B cell (primary cell): Measurements from ENCODE around the gene FBXL20. TPM values are rescaled to one million over a fixed set of nuclear protein-coding genes. Genes with fewer than 3 reads are reported as not detected.
"Not testable (repeated sequence)": the region's sequence is repeated elsewhere in the genome, so short reads cannot be mapped to it uniquely, and the experiment has no call there.

Source experiments
- ATAC-seq: fragments of 200-7000 bp; cut with Tn5 transposase; one replicate; pipeline ENCODE4 v1.10.0; 2021; ENCODE audit warnings: low read depth, mild to moderate bottlenecking, moderate number of reproducible peaks, moderate library complexity
- CTCF ChIA-PET: fragments of 350-600 bp; sonication (Branson Sonifier 250); formaldehyde crosslinking; loops from one replicate; lab custom pipeline; 2021; ENCODE audit warnings: antibody characterized with exemption, inconsistent platforms; lab: Charles Lee
- POLR2A ChIA-PET: fragments of 350-600 bp; sonication (Branson Sonifier 250); formaldehyde crosslinking; loops from one replicate; lab custom pipeline; 2021; ENCODE audit warnings: antibody characterized with exemption; lab: Charles Lee
- DNase-seq: peaks from one replicate; pipeline ENCODE4 v3.0.0; 2013
- H2AFZ ChIP-seq: 2 replicates; pipeline ENCODE4 v1.6.1; 2012; ENCODE audit warnings: mild to moderate bottlenecking, low read depth, low read length; ENCODE audit not compliant: insufficient read depth, poor library complexity, severe bottlenecking
- H3K27ac ChIP-seq, 2 donors: 1 replicate in 1 of 2; 2 replicates in 1 of 2; pipeline ENCODE4 v1.5.1; 2012 to 2013; ENCODE audit warnings: low read length in 2 of 2, mild to moderate bottlenecking in 2 of 2, moderate library complexity in 1 of 2
- H3K27me3 ChIP-seq, 4 experiments: fragments of 200-600 bp in 1 of 4; sonication (generic) in 1 of 4; replicated peaks in 1 of 4; 1 replicate in 2 of 4; 2 replicates in 2 of 4; pipeline versions ENCODE4 v1.6.1 to v1.7.0; 2013 to 2016; ENCODE audit warnings: low read length in 3 of 4, mild to moderate bottlenecking in 2 of 4, mixed read lengths in 1 of 4, moderate library complexity in 1 of 4; ENCODE audit not compliant: insufficient read depth in 4 of 4, control insufficient read depth in 3 of 4; ENCODE audit errors: control extremely low read depth in 1 of 4
- H3K36me3 ChIP-seq, 2 experiments: replicated peaks in 1 of 2; 1 replicate in 1 of 2; 2 replicates in 1 of 2; pipeline versions ENCODE4 v1.6.1 to v1.7.1; 2013; ENCODE audit warnings: low read length in 1 of 2; ENCODE audit not compliant: insufficient read depth in 2 of 2, control insufficient read depth in 1 of 2; ENCODE audit errors: control extremely low read depth in 1 of 2, extremely low read depth in 1 of 2
- H3K4me1 ChIP-seq, 2 donors: fragments of 200-600 bp in 1 of 2; sonication (generic) in 1 of 2; 1 replicate in 1 of 2; 2 replicates in 1 of 2; pipeline versions ENCODE4 v1.5.1 to v1.6.1; 2013 to 2017; ENCODE audit warnings: low read length in 2 of 2; ENCODE audit not compliant: control insufficient read depth in 2 of 2, insufficient read depth in 2 of 2
- H3K4me2 ChIP-seq: replicated peaks from 2 replicates; pipeline ENCODE3; 2012; ENCODE audit warnings: mild to moderate bottlenecking, low read depth, low read length; ENCODE audit not compliant: poor library complexity, severe bottlenecking
- H3K4me3 ChIP-seq, 5 experiments: fragments of 200-600 bp in 1 of 5; sonication (generic) in 1 of 5; 1 replicate in 3 of 5; 2 replicates in 2 of 5; pipeline versions ENCODE4 v1.5.1 to v1.7.0; 2011 to 2016; ENCODE audit warnings: low read length in 4 of 5, mild to moderate bottlenecking in 4 of 5, low read depth in 2 of 5, control low read depth in 1 of 5, moderate library complexity in 1 of 5; ENCODE audit not compliant: insufficient read depth in 1 of 5; ENCODE audit errors: control extremely low read depth in 1 of 5, extremely low read depth in 1 of 5
- H3K79me2 ChIP-seq: fragments of 200-600 bp; sonication (generic); one replicate; pipeline ENCODE4 v1.6.0; 2016; ENCODE audit warnings: low read length; ENCODE audit not compliant: control insufficient read depth, insufficient read depth
- H3K9ac ChIP-seq: fragments of 200-600 bp; sonication (generic); 2 replicates; pipeline ENCODE4 v1.6.1; 2017; ENCODE audit warnings: mild to moderate bottlenecking, low read length, moderate library complexity
- H3K9me3 ChIP-seq, 3 donors: one replicate each; pipeline versions ENCODE4 v1.6.1 to v1.7.1; 2013; ENCODE audit warnings: low read length in 2 of 3; ENCODE audit not compliant: control insufficient read depth in 2 of 3, insufficient read depth in 1 of 3; ENCODE audit errors: control extremely low read depth in 1 of 3
- H4K20me1 ChIP-seq: 2 replicates; pipeline ENCODE4 v1.6.0; 2012; ENCODE audit warnings: mild to moderate bottlenecking, low read length; ENCODE audit not compliant: insufficient read depth, control insufficient read depth, poor library complexity, severe bottlenecking
- H3K27ac Mint-ChIP-seq: one replicate; pipeline ENCODE4 v1.8.0; 2021; ENCODE audit warnings: mixed read lengths
- H3K27me3 Mint-ChIP-seq: one replicate; pipeline ENCODE4 v1.8.0; 2021; ENCODE audit warnings: mixed read lengths
- H3K4me1 Mint-ChIP-seq: one replicate; pipeline ENCODE4 v1.8.0; 2021; ENCODE audit warnings: mixed read lengths
- H3K4me3 Mint-ChIP-seq: one replicate; pipeline ENCODE4 v1.8.0; 2021; ENCODE audit warnings: mixed read lengths
- H3K9me3 Mint-ChIP-seq: one replicate; pipeline ENCODE4 v1.8.0; 2022; ENCODE audit warnings: mixed read lengths; ENCODE audit not compliant: insufficient read depth
- EZH2 ChIP-seq: IDR thresholded peaks from 2 replicates; pipeline ENCODE4 v1.6.1; 2012; ENCODE audit warnings: borderline replicate concordance, low read depth, mild to moderate bottlenecking, moderate library complexity, low read length; ENCODE audit not compliant: insufficient read depth, poor library complexity, severe bottlenecking
- WGBS: methylation state at CpG from one replicate; pipeline ENCODE4 v1.1.5; 2013; ENCODE audit warnings: missing lambda C conversion rate; ENCODE audit not compliant: insufficient coverage; 5-methylcytosine and 5-hydroxymethylcytosine counted together
- intact Hi-C: fragments of 100-400 bp; cut with micrococcal nuclease; formaldehyde crosslinking; loops from one replicate; pipeline ENCODE4 v1.10.0; 2022
- polyA plus RNA-seq: library from polyadenylated mRNA; depleted of rRNA; stranded (reverse); fragments of >200 nt; gene quantifications from 2 replicates; pipeline ENCODE4 v1.2.3, GENCODE V29; 2012
- total RNA-seq, 2 donors: library from RNA; stranded (reverse); fragments of 120-200 nt in 1 of 2; gene quantifications; 1 replicate in 1 of 2; 2 replicates in 1 of 2; pipeline versions ENCODE4 v1.2.3 to v1.2.4, GENCODE V29; 2013 to 2022
- TF ChIP-seq, protein P1 (sequence below): fragments of 200-600 bp; IDR thresholded peaks from one replicate; pipeline ENCODE4 v1.8.0; 2022; ENCODE audit warnings: antibody characterized with exemption, mild to moderate bottlenecking

The FBXL20 gene
- total and polyA plus RNA-seq, 2 donors (not counting 1 experiment from before 2014, with no cell fraction given), result 6.1 to 36.2 TPM

DNA sequence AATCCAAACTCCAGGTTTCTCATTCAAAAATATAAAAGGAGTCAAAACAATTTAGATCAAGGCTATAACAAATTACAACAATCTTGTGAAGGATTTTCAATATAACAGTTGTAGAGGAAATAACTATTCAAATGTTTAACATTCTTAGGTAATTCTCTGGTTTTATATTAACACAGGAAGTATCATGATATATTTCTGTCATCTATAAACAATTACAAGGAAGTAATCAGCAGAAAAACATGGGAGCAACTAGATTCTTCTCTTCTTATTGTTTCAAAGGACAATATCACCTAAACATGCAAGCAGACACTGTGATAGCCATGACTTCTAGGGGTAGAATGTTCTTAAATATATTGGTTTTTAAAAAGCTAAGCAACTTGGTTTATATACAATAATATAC is 49.9 kb downstream of the FBXL20 start:
- H3K36me3 ChIP-seq, result no peaks in the 10 kb centered on the region
- CTCF ChIA-PET, result interaction anchor here (1.5 kb wide), 1 partner anchor 145 kb away, joined by 6 read pairs; no protein-coding TSS in a partner anchor
- POLR2A ChIA-PET, result no interaction called here
- DNase-seq, result no peak
- H3K9me3 ChIP-seq, result no peaks in the 10 kb centered on the region
- TF ChIP-seq, protein P1, sequence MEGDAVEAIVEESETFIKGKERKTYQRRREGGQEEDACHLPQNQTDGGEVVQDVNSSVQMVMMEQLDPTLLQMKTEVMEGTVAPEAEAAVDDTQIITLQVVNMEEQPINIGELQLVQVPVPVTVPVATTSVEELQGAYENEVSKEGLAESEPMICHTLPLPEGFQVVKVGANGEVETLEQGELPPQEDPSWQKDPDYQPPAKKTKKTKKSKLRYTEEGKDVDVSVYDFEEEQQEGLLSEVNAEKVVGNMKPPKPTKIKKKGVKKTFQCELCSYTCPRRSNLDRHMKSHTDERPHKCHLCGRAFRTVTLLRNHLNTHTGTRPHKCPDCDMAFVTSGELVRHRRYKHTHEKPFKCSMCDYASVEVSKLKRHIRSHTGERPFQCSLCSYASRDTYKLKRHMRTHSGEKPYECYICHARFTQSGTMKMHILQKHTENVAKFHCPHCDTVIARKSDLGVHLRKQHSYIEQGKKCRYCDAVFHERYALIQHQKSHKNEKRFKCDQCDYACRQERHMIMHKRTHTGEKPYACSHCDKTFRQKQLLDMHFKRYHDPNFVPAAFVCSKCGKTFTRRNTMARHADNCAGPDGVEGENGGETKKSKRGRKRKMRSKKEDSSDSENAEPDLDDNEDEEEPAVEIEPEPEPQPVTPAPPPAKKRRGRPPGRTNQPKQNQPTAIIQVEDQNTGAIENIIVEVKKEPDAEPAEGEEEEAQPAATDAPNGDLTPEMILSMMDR, result no peak
- TF ChIP-seq EZH2, result no peak
- Mint-ChIP-seq H3K4me3 (no peak overlapping the region), H3K27ac (no peak overlapping the region), H3K4me1 (peaks cover 11% of the 10 kb centered on the region), H3K27me3 (no peaks in the 10 kb centered on the region), H3K9me3 (no peaks in the 10 kb centered on the region)
- no peaks in the 10 kb centered on the region for H3K4me1 ChIP-seq
- H3K4me2 ChIP-seq, result no peak overlapping the region
- intact Hi-C loops, result no loop called here
- H3K27ac ChIP-seq, result no peak overlapping the region
- no peaks in the 10 kb centered on the region for H3K27me3 ChIP-seq
- H4K20me1 ChIP-seq, result no peaks in the 10 kb centered on the region
- no peak overlapping the region for H2AFZ ChIP-seq
- H3K9ac ChIP-seq, result no peak overlapping the region
- H3K4me3 ChIP-seq, result no peak overlapping the region
- peaks cover 18% of the 10 kb centered on the region for H3K79me2 ChIP-seq
- ATAC-seq, result no peak

DNA sequence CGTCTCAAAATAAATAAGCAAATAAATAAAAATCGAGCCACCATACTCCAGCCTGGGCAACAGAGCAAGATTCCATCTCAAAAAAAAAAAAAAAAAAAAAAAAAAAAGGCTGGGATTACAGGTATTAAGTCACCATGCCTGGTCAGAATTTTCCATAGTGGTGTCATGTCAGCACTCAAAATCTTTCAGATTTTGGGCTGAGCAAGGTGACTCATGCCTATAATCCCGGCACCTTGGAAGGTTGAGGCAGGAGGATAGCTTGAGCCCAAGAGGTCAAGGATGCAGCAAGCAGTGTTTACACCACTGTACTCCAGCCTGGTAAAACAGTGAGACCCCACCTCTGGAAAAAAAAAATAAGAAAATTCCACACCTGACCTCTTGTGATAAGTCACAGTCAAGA is 52.2 kb downstream of the FBXL20 start:
- Histone ChIP-seq H3K4me3 (no peak overlapping the region), H3K27ac (no peak overlapping the region), H3K9me3 (no peaks in the 10 kb centered on the region), H3K36me3 (no peaks in the 10 kb centered on the region), H3K27me3 (no peaks in the 10 kb centered on the region), H3K4me1 (no peaks in the 10 kb centered on the region), H3K4me2 (no peak overlapping the region), H3K9ac (no peak overlapping the region), H4K20me1 (peaks cover 8% of the 10 kb centered on the region), H2AFZ (no peak overlapping the region), H3K79me2 (peaks cover 21% of the 10 kb centered on the region)
- ATAC-seq (no peak), DNase-seq (no peak)
- no peak overlapping the region for H3K4me3 Mint-ChIP-seq
- H3K9me3 Mint-ChIP-seq, result no peaks in the 10 kb centered on the region
- CTCF ChIA-PET, result no interaction called here
- POLR2A ChIA-PET, result no interaction called here
- intact Hi-C loops, result no loop called here
- TF ChIP-seq EZH2, result no peak
- TF ChIP-seq, protein P1, result no peak
- WGBS, result 100% methylated on average over 1 of the region's 3 CpGs
- H3K27me3 Mint-ChIP-seq, result no peaks in the 10 kb centered on the region
- no peak overlapping the region for H3K27ac Mint-ChIP-seq
- H3K4me1 Mint-ChIP-seq, result peaks cover 9% of the 10 kb centered on the region

DNA sequence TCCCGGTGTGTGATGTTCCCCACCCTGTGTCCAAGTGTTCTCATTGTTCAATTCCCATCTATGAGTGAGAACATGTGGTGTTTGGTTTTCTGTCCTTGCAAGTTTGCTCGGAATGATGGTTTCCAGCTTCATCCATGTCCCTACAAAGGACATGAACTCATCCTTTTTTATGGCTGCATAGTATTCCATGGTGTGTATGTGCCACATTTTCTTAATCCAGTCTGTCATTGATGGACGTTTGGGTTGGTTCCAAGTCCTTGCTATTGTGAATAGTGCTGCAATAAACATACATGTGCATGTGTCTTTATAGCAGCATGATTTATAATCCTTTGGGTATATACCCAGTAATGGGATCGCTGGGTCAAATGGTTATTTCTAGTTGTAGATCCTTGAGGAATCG is 54.6 kb downstream of the FBXL20 start:
- H3K4me2 ChIP-seq, H3K27ac ChIP-seq, H3K9me3 ChIP-seq, H2AFZ ChIP-seq, CTCF ChIA-PET, H3K36me3 ChIP-seq, intact Hi-C loops, DNase-seq, POLR2A ChIA-PET, H4K20me1 ChIP-seq, ATAC-seq, H3K27ac Mint-ChIP-seq, H3K27me3 ChIP-seq, H3K27me3 Mint-ChIP-seq, H3K4me1 ChIP-seq, H3K4me3 ChIP-seq, H3K9ac ChIP-seq, H3K4me3 Mint-ChIP-seq, H3K9me3 Mint-ChIP-seq, H3K4me1 Mint-ChIP-seq: not testable (repeated sequence)
- WGBS, result 100% methylated on average over 1 of the region's 5 CpGs
- H3K79me2 ChIP-seq, result peaks cover 21% of the 10 kb centered on the region
